ENCODE results near the gene LRFN3.

DNA sequence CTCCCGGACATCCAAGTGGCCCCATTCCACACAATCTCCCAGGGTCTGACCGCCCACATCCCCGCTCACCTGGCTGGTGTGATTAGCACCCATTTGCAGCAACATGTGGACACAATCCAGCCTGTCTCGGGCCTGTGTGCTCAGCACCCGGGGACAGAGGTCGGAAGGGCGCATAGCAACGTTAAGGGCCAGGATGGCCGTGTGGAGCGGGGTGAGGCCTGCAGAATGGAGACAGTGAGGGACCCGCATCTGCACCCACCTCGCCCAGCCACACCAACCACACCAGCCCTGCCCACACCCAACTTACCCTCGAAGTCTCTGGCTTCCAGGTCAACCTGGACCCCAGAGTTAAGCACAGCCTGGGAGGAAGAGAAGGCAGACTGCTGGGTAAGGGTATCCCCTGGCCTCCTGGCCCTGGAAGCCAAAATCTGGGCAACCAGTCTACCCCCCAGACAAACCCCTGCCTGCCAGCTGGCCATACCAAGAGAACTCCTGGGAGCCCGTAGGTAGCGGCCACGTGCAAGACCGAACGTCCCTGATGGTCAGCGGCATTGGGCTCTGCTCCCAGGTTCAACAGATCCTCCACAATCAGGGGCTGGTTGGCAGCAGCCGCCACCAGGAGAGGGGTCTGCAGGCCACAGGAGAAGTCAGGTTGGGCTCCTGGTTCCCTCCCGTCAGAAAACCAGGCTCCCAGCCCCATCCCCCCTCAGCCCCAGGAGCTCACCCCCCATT is 40.1 kb upstream of the LRFN3 start:
- no peak for TF ChIP-seq SPI1 (IDR thresholded peaks at IDR 0.05; ENCODE audit: borderline replicate concordance, low read depth)
- no peak for TF ChIP-seq CTCF (IDR thresholded peaks at IDR 0.05; ENCODE audit: insufficient read depth, low read length)
- TF ChIP-seq, protein P1, sequence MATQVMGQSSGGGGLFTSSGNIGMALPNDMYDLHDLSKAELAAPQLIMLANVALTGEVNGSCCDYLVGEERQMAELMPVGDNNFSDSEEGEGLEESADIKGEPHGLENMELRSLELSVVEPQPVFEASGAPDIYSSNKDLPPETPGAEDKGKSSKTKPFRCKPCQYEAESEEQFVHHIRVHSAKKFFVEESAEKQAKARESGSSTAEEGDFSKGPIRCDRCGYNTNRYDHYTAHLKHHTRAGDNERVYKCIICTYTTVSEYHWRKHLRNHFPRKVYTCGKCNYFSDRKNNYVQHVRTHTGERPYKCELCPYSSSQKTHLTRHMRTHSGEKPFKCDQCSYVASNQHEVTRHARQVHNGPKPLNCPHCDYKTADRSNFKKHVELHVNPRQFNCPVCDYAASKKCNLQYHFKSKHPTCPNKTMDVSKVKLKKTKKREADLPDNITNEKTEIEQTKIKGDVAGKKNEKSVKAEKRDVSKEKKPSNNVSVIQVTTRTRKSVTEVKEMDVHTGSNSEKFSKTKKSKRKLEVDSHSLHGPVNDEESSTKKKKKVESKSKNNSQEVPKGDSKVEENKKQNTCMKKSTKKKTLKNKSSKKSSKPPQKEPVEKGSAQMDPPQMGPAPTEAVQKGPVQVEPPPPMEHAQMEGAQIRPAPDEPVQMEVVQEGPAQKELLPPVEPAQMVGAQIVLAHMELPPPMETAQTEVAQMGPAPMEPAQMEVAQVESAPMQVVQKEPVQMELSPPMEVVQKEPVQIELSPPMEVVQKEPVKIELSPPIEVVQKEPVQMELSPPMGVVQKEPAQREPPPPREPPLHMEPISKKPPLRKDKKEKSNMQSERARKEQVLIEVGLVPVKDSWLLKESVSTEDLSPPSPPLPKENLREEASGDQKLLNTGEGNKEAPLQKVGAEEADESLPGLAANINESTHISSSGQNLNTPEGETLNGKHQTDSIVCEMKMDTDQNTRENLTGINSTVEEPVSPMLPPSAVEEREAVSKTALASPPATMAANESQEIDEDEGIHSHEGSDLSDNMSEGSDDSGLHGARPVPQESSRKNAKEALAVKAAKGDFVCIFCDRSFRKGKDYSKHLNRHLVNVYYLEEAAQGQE (IDR thresholded peaks at IDR 0.05; ENCODE audit: insufficient replicate concordance, low read depth): no peak
- TF ChIP-seq POLR2AphosphoS5 (IDR thresholded peaks at IDR 0.05; ENCODE audit: low read depth): no peak
- no peak for TF ChIP-seq GABPA (IDR thresholded peaks at IDR 0.05; ENCODE audit: low read depth)
